ENCODE measurements around the gene LUC7L.

GRCh38 chr16:154217-155030, 74.8 kb downstream of the LUC7L start:
- TF ChIP-seq CTCF (IDR thresholded peaks at IDR 0.05 in 4 of 5, conservative IDR thresholded peaks at IDR 0.05 in 1 of 5), result no peak
- no peak for TF ChIP-seq POLR2A (IDR thresholded peaks at IDR 0.05)

Measured in gastrocnemius medialis (tissue), 4 donors.